H1 (cell line): Measurements from ENCODE around the gene RAB3GAP1. TPM values are rescaled to one million over a fixed set of nuclear protein-coding genes. Genes with fewer than 3 reads are reported as not detected.

Experiments used
- polyA plus RNA-seq, 7 experiments: library from polyadenylated mRNA; depleted of rRNA in 3 of 7; stranded (reverse) in 5 of 7; unstranded in 2 of 7; fragments of >200 nt in 5 of 7; fragments of 200-250 nt in 2 of 7; gene quantifications; 1 replicate in 5 of 7; 2 replicates in 1 of 7; 4 replicates in 1 of 7; pipeline versions ENCODE4 v1.2.1 to v1.2.3, GENCODE V29; 2011 to 2013; ENCODE audit warnings: missing spikeins in 2 of 7, mixed read lengths in 2 of 7
- total RNA-seq: library from RNA; stranded (reverse); fragmentation: NEBNext Ultra II Directional; extraction: Animal tissue kit (Norgen Biotek cat#: 25700); gene quantifications from 2 replicates; pipeline ENCODE4 v1.2.1, GENCODE V29; 2021
- TF ChIP-seq, protein P1 (sequence below): fragments of 300-600 bp; sonication (generic); IDR thresholded peaks from 2 replicates; pipeline ENCODE4 v1.7.1; 2012; ENCODE audit warnings: low read length, moderate library complexity, mild to moderate bottlenecking, inconsistent platforms; ENCODE audit not compliant: insufficient replicate concordance

Gene RAB3GAP1
- total and polyA plus RNA-seq, 2 of the 8 experiments (the other 6 are each of a cell fraction or from before 2014, with no cell fraction given), result 9.8 to 28.6 TPM

DNA sequence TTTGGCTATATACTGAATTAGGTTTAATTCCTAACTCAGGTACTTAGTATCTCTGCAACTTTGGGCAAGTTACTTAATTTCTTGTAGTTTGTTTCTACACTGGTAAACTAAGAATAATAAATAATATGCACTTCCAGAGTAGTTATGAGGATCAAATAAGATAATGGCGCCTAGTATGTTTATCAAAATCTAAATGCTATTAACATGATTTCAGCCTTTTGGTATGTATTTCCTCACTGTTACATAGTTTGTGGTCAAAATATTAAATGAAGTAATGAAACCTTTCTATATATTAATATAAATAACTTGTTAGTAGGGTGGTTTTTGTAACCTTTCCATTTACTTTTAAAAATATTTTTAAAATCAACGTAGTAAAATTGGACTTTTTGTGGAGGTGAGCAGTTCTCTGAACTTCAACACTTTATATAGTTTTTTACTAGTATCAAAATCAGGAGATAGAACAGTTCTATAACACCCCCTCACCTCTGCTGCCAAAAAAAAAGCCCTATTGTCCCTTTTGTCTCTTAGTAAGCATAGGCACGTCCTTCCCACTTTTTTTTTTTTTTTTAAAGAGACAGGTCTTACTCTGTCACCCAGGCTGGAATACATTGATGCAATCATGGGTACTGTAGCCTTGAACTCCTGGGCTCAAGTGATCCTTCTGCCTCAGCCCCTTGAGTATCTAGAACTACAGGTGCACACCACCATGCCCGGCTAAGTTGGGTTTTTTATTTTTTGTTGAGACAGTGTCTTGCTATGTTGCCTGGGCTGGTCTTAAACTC lies 44.8 kb downstream of the RAB3GAP1 start (continued):
- TF ChIP-seq, protein P1, sequence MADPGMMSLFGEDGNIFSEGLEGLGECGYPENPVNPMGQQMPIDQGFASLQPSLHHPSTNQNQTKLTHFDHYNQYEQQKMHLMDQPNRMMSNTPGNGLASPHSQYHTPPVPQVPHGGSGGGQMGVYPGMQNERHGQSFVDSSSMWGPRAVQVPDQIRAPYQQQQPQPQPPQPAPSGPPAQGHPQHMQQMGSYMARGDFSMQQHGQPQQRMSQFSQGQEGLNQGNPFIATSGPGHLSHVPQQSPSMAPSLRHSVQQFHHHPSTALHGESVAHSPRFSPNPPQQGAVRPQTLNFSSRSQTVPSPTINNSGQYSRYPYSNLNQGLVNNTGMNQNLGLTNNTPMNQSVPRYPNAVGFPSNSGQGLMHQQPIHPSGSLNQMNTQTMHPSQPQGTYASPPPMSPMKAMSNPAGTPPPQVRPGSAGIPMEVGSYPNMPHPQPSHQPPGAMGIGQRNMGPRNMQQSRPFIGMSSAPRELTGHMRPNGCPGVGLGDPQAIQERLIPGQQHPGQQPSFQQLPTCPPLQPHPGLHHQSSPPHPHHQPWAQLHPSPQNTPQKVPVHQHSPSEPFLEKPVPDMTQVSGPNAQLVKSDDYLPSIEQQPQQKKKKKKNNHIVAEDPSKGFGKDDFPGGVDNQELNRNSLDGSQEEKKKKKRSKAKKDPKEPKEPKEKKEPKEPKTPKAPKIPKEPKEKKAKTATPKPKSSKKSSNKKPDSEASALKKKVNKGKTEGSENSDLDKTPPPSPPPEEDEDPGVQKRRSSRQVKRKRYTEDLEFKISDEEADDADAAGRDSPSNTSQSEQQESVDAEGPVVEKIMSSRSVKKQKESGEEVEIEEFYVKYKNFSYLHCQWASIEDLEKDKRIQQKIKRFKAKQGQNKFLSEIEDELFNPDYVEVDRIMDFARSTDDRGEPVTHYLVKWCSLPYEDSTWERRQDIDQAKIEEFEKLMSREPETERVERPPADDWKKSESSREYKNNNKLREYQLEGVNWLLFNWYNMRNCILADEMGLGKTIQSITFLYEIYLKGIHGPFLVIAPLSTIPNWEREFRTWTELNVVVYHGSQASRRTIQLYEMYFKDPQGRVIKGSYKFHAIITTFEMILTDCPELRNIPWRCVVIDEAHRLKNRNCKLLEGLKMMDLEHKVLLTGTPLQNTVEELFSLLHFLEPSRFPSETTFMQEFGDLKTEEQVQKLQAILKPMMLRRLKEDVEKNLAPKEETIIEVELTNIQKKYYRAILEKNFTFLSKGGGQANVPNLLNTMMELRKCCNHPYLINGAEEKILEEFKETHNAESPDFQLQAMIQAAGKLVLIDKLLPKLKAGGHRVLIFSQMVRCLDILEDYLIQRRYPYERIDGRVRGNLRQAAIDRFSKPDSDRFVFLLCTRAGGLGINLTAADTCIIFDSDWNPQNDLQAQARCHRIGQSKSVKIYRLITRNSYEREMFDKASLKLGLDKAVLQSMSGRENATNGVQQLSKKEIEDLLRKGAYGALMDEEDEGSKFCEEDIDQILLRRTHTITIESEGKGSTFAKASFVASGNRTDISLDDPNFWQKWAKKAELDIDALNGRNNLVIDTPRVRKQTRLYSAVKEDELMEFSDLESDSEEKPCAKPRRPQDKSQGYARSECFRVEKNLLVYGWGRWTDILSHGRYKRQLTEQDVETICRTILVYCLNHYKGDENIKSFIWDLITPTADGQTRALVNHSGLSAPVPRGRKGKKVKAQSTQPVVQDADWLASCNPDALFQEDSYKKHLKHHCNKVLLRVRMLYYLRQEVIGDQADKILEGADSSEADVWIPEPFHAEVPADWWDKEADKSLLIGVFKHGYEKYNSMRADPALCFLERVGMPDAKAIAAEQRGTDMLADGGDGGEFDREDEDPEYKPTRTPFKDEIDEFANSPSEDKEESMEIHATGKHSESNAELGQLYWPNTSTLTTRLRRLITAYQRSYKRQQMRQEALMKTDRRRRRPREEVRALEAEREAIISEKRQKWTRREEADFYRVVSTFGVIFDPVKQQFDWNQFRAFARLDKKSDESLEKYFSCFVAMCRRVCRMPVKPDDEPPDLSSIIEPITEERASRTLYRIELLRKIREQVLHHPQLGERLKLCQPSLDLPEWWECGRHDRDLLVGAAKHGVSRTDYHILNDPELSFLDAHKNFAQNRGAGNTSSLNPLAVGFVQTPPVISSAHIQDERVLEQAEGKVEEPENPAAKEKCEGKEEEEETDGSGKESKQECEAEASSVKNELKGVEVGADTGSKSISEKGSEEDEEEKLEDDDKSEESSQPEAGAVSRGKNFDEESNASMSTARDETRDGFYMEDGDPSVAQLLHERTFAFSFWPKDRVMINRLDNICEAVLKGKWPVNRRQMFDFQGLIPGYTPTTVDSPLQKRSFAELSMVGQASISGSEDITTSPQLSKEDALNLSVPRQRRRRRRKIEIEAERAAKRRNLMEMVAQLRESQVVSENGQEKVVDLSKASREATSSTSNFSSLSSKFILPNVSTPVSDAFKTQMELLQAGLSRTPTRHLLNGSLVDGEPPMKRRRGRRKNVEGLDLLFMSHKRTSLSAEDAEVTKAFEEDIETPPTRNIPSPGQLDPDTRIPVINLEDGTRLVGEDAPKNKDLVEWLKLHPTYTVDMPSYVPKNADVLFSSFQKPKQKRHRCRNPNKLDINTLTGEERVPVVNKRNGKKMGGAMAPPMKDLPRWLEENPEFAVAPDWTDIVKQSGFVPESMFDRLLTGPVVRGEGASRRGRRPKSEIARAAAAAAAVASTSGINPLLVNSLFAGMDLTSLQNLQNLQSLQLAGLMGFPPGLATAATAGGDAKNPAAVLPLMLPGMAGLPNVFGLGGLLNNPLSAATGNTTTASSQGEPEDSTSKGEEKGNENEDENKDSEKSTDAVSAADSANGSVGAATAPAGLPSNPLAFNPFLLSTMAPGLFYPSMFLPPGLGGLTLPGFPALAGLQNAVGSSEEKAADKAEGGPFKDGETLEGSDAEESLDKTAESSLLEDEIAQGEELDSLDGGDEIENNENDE, result no peak
